ENCODE data around the gene ZNF708.
"Not testable (repeated sequence)": the region's sequence is repeated elsewhere in the genome, so short reads cannot be mapped to it uniquely, and the experiment has no call there.

Gene ZNF708

DNA sequence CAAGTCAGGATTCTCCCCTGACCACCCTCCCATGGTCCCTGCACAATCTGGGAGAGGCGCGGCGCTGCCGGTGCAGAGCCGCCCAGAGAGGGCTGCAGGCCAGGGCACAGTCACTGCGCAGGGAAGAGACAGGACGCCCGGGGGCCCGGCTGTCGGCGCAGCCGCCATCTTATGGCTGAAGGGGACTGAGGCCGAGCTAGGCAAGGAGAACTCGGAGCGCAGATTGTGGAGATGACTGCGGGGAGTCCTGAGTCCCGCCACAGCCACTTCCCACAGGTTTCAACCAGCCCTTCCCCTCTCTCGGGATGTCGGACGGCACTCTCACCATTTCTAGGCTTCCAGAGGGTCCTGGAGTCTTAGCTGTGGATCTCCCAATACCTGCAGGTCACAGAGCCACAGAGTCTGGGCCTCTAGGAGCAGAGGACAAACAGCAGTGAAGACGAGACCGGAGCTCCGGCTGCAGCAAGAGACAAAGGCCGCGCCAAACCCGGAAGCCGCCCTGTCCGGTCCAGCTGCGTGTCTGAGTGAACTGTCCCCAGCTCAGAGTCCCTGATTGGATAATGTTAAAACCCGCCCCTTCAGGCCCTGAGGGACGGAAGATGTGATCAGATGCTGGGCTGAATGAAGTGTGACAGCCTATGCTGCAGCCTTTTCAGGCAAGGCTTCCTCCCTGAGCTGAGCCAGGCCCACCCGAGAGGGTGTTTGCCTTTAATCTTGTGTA lies at the start of gene ZNF708:
Gene ZNF708 (minus strand): TSS at position 526 of the 721 bp plus-strand sequence. CDS start 198 bp downstream, at position 328.
- in situ Hi-C loops (cut with MboI; ENCODE audit: low sequenced_read_pairs, unreplicated experiment) = no loop called here
- peak; percentile 93 for DNase-seq (ENCODE audit: low spot score)
- TF ChIP-seq, protein P1, sequence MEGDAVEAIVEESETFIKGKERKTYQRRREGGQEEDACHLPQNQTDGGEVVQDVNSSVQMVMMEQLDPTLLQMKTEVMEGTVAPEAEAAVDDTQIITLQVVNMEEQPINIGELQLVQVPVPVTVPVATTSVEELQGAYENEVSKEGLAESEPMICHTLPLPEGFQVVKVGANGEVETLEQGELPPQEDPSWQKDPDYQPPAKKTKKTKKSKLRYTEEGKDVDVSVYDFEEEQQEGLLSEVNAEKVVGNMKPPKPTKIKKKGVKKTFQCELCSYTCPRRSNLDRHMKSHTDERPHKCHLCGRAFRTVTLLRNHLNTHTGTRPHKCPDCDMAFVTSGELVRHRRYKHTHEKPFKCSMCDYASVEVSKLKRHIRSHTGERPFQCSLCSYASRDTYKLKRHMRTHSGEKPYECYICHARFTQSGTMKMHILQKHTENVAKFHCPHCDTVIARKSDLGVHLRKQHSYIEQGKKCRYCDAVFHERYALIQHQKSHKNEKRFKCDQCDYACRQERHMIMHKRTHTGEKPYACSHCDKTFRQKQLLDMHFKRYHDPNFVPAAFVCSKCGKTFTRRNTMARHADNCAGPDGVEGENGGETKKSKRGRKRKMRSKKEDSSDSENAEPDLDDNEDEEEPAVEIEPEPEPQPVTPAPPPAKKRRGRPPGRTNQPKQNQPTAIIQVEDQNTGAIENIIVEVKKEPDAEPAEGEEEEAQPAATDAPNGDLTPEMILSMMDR (IDR thresholded peaks at IDR 0.05; ENCODE audit: borderline replicate concordance, control extremely low read depth, extremely low read depth, insufficient read depth, missing control alignments) = no peak

DNA sequence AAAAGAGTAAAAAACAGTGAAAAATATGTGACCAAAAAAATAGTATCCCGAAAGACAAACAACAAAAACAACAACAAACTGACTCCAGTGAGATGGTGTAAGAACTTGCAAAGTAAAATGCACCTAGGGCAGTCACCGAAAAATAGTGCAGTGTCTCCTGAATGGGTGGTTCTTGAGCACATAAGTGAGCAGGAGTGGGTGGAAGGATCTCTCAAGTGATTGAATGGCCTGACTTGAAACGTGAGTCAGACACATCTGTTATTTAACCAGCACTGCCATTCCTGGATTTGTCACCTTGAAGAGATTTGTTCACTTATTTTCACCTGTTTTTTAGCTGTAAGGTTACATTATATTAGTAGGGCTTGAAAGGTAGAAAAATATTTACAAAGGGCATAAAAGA lies 33.1 kb upstream of the ZNF708 start:
- TF ChIP-seq, protein P1 (IDR thresholded peaks at IDR 0.05; ENCODE audit: borderline replicate concordance, control extremely low read depth, extremely low read depth, insufficient read depth, missing control alignments) = no peak
- DNase-seq (ENCODE audit: low spot score) = no peak
- in situ Hi-C loops (cut with MboI; ENCODE audit: low sequenced_read_pairs, unreplicated experiment) = no loop called here

DNA sequence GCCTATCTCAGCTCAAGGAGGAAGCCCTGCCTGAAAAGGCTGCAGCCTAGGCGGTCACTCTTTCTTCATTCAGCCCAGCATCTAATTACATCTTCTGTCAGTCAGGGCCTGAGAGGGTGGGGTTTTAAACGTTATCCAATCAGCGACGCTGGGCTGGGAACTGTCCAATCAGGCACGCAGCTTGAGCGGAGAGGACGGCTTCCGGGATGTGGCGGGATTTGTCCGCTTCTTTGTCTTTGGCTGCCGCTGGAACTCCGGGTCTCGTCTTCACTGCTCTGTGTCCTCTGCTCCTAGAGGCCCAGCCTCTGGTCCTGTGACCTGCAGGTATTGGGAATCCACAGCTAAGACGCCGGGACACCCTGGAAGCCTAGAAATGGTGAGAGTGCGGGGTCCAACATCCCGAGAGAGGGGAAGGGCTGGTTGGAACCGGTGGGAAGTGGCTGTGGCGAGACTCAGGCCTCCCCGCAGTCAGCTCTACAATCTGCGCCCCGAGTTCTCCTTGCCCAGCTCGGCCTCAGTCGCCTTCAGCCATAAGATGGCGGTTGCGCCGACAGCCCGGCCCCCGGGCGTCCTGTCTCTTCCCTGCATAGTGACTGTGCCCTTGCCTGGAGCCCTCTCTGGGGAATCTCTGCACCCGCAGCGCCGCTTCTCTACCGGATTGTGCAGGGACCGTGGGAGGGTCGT lies 29.7 kb upstream of the ZNF708 start, which contains the start of gene ZNF738:
Gene ZNF738 (plus strand): TSS at position 233 of the 684 bp plus-strand sequence. CDS start 141 bp downstream, at position 374.
- TF ChIP-seq, protein P1 (IDR thresholded peaks at IDR 0.05; ENCODE audit: borderline replicate concordance, control extremely low read depth, extremely low read depth, insufficient read depth, missing control alignments) = no peak
- in situ Hi-C loops (cut with MboI; ENCODE audit: low sequenced_read_pairs, unreplicated experiment) = no loop called here
- peak; percentile 87 for DNase-seq (ENCODE audit: low spot score)

DNA sequence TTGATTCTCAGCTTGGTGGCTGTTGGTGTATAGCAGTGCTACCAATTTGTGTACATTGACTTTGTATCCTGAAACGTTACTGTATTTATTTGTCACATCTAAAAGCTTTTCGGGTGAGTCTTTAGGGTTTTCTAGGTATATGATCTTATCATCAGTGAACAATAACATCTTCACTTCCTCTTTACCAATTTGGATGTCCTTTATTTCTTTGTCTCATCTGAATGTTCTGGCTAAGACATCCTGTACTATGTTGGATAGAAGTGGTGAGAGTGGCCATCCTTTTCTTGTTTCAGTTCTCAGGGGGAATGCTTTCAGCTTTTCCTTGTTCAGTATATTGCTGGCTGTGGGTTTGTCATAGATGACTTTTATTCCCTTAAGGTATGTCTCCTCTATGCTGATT lies 23.6 kb upstream of the ZNF708 start:
- TF ChIP-seq, protein P1 (IDR thresholded peaks at IDR 0.05; ENCODE audit: borderline replicate concordance, control extremely low read depth, extremely low read depth, insufficient read depth, missing control alignments) = no peak
- DNase-seq (ENCODE audit: low spot score) = no peak
- in situ Hi-C loops (cut with MboI; ENCODE audit: low sequenced_read_pairs, unreplicated experiment) = no loop called here

DNA sequence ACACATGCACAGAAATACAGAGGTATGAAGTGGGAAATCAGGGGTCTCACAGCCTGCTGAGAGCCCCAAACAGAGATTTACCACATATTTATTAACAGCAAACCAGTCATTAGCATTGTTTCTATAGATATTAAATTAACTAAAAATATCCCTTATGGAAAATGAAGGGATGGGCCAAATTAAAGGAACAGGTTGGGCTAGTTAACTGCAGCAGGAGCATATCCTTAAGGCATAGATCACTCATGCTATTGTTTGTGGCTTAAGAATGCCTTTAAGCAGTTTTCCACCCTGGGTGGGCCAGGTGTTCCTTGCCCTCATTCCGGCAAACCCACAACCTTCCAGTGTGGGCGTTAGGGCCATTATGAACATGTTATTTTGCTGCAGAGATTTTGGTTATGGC lies 15.6 kb upstream of the ZNF708 start:
- in situ Hi-C loops (cut with MboI; ENCODE audit: low sequenced_read_pairs, unreplicated experiment); DNase-seq (ENCODE audit: low spot score): not testable (repeated sequence)

DNA sequence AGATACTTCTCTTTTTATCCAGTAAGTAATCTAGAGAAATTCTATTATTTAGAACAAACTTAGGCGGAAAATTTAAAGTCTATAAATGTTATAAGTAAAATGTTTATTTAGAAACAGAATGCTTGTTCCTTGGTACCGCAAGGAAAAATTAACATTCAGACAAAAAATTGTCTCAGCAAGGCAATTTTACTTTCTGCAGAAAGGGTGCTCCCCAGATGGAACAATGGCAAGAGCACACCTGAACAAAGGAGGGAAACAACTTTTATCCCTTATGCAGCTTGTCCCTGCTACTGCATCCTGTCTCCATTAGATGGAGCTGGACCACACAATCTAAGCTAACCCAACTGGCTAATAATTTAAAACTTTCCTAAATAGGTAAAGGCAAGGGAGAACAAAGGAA lies 6.5 kb upstream of the ZNF708 start:
- in situ Hi-C loops (cut with MboI; ENCODE audit: low sequenced_read_pairs, unreplicated experiment) = no loop called here
- TF ChIP-seq, protein P1 (IDR thresholded peaks at IDR 0.05; ENCODE audit: borderline replicate concordance, control extremely low read depth, extremely low read depth, insufficient read depth, missing control alignments) = no peak

DNA sequence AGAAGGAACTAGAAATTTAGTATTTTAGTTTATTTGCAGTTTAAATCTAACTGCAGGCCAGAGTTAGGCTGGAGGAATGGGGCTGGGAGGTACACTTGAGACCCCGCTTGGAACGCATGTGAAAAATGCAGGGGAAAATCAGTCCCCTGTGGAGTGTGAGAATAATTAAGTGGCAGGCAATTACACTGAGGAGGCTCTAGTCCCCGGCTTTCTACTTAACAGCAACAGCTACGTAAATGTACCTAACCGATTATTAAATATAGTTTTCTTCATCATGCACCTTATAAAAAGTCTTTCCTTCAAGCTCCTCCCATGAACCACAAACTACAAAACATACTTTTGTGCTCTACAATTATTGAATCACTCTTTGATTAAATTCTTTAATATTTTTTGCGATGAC lies 804 bp downstream of the ZNF708 start:
- TF ChIP-seq, protein P1 (IDR thresholded peaks at IDR 0.05; ENCODE audit: borderline replicate concordance, control extremely low read depth, extremely low read depth, insufficient read depth, missing control alignments) = no peak
- in situ Hi-C loops (cut with MboI; ENCODE audit: low sequenced_read_pairs, unreplicated experiment) = no loop called here
- peak; percentile 6 for DNase-seq (ENCODE audit: low spot score)

More for the DNA sequence above, 6.5 kb upstream of the ZNF708 start:
- no peak for DNase-seq (ENCODE audit: low spot score)

Measured in GM13976 (cell line).